NT2/D1 (cell line): ENCODE measurements around the gene SH3RF1.

Experiments used
- SUZ12 ChIP-seq: IDR thresholded peaks from 2 replicates; pipeline ENCODE4 v1.6.1; 2011; ENCODE audit not compliant: insufficient read length, insufficient read depth; ENCODE audit errors: extremely low read depth
- YY1 ChIP-seq: IDR thresholded peaks from 2 replicates; pipeline ENCODE4 v1.6.1; 2011; ENCODE audit not compliant: insufficient read length, insufficient read depth
- ZNF274 ChIP-seq: IDR thresholded peaks from 2 replicates; pipeline ENCODE4 v1.6.1; 2011; ENCODE audit warnings: mild to moderate bottlenecking, low read depth, low read length

DNA sequence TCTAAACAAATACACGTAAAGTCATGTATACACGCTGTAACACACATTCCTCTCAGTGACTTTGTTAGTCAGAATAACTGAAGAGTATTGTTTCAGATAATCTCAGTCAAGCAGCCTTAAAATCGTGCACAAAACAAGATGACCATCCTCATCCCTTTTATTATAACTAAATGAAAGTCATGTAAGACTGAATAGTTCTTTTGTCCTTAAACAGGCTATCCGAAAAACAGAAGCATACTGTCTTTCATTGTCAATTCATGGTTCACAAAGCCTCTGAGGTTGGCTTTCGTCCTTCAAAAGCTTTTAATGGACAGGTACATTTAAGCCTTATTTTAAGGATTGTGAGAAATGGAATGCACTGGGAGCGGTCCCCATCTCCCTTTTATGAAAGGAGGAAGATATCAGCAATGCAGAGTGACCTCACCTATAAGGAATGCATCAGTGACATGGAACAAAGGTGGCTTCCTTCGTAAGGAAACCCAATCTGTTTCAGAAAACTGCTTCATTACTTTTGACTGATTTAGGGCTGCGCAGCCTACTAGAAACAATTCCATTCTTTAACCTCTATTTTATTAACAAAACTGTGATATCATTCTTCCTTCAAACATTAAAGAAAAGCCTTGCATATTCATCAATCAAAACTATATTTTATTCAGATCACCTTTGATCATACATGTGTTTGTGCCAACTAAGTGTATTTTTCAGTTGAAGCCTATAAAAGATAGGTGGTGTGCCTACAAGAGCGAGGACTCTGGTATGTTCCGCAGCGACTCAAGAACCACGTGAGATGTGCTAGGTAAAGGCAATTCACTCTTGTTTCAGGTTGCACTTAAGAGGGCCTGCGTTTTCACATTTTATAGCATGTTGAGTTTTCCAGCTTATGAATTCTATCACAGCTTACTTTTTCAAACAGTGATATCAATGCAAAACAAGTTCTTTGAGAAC, 19.2 kb downstream of the SH3RF1 start:
- TF ChIP-seq ZNF274 (no peak), SUZ12 (no peak), YY1 (no peak)
